Measurements from ENCODE around the gene MAP3K12.
A peak's percentile ranks its signal among the peaks of the same experiment; 100 is the strongest.
"Not testable (repeated sequence)": the region's sequence is repeated elsewhere in the genome, so short reads cannot be mapped to it uniquely, and the experiment has no call there.

Gene MAP3K12

DNA sequence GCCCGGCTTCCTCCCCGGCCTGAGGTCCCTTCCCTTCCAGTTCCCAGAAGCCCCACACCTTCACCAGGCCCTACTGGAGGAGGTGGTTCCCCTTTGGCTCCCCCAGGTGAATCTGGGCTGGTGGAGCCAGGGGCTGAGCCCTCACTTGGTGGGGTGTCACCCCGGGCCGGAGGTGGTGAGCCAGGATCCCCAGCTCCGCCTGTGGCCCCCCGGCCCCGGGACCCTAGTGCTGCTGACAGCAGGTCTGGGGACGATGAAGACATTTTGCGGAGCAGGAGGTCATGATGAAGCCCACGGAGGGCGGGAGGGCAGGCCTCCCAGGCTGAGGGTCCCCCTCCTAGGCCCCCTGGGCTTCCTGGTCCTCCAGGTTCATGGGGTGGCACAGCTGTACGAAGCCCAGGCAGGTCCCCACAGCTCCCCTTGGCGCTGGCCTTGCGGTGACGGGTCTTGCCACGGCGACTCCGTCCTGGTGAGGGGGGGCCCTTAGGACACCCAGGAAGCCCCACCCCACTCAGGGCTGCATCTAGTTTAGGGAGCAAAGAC is 16.6 kb downstream of the MAP3K12 start:
- Histone ChIP-seq H3K4me3 (replicated peaks; ENCODE audit: insufficient read depth, low read length) (no peak overlapping the region), H3K27ac (replicated peaks) (no peak overlapping the region), H3K27me3 (ENCODE audit: insufficient read depth, poor library complexity, severe bottlenecking) (no peaks in the 10 kb centered on the region)
- no peak for DNase-seq (ENCODE audit: low read depth in 1 of 2, low spot score in 1 of 2)
- TF ChIP-seq SPI1 (IDR thresholded peaks at IDR 0.05; ENCODE audit: borderline replicate concordance, low read depth), result no peak
- TF ChIP-seq POLR2AphosphoS5 (IDR thresholded peaks at IDR 0.05; ENCODE audit: low read depth), result peak; percentile 49; the same call in 1 of the 2 replicates

DNA sequence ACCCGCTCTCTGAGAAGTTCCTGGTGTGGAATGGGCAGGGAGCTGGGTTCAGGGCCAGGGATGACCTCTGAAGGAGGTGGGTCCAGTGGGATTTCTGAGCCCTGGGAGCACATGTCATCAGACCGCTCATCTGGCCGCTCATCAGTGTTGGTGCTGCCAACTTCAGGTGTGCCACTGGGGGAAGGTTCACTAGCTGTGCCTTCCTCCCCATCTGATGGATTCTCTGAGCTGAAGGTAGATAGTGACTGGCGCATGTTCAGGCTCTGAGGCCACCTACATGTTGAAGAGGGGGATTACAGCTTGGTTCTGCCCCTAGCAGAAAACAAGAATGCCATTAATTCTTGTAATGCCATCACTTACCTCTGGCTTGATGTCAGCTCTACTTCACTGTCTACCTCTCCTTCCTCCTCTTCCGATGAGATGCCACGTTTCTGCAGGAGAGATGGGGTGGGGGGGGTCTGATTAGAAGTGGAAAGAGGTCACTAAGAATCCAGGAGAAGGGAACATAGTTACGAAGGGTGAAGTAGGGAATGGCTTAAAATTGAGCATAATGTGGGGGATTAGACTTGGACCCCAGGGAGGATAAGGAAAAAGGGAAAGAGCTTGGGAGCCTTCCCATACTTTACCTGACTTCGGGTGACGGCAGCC is 17.2 kb downstream of the MAP3K12 start:
- no peak overlapping the region for H3K4me3 ChIP-seq (replicated peaks; ENCODE audit: insufficient read depth, low read length)
- H3K27me3 ChIP-seq (ENCODE audit: insufficient read depth, poor library complexity, severe bottlenecking), result no peaks in the 10 kb centered on the region
- TF ChIP-seq POLR2AphosphoS5 (IDR thresholded peaks at IDR 0.05; ENCODE audit: low read depth) (peak; percentile 38), SPI1 (IDR thresholded peaks at IDR 0.05; ENCODE audit: borderline replicate concordance, low read depth) (no peak), GABPA (IDR thresholded peaks at IDR 0.05; ENCODE audit: low read depth) (no peak), REST (IDR thresholded peaks at IDR 0.05; ENCODE audit: insufficient replicate concordance, low read depth) (no peak)
- TF ChIP-seq, protein P1, sequence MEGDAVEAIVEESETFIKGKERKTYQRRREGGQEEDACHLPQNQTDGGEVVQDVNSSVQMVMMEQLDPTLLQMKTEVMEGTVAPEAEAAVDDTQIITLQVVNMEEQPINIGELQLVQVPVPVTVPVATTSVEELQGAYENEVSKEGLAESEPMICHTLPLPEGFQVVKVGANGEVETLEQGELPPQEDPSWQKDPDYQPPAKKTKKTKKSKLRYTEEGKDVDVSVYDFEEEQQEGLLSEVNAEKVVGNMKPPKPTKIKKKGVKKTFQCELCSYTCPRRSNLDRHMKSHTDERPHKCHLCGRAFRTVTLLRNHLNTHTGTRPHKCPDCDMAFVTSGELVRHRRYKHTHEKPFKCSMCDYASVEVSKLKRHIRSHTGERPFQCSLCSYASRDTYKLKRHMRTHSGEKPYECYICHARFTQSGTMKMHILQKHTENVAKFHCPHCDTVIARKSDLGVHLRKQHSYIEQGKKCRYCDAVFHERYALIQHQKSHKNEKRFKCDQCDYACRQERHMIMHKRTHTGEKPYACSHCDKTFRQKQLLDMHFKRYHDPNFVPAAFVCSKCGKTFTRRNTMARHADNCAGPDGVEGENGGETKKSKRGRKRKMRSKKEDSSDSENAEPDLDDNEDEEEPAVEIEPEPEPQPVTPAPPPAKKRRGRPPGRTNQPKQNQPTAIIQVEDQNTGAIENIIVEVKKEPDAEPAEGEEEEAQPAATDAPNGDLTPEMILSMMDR (IDR thresholded peaks at IDR 0.05; ENCODE audit: insufficient read depth, low read length), result no peak
- no peak overlapping the region for H3K27ac ChIP-seq (replicated peaks)
- DNase-seq (ENCODE audit: low read depth in 1 of 2, low spot score in 1 of 2), result no peak

- H3K27me3 ChIP-seq (ENCODE audit: insufficient read depth, poor library complexity, severe bottlenecking); H3K27ac ChIP-seq (replicated peaks); DNase-seq (ENCODE audit: low read depth in 1 of 2, low spot score in 1 of 2); H3K4me3 ChIP-seq (replicated peaks; ENCODE audit: insufficient read depth, low read length): not testable (repeated sequence)
Observed at GRCh38 chr12:53481458-53481857, 17.8 kb downstream of the MAP3K12 start.

- TF ChIP-seq REST (IDR thresholded peaks at IDR 0.05; ENCODE audit: insufficient replicate concordance, low read depth) (no peak), SPI1 (IDR thresholded peaks at IDR 0.05; ENCODE audit: borderline replicate concordance, low read depth) (no peak), POLR2AphosphoS5 (IDR thresholded peaks at IDR 0.05; ENCODE audit: low read depth) (no peak), GABPA (IDR thresholded peaks at IDR 0.05; ENCODE audit: low read depth) (no peak)
- TF ChIP-seq, protein P1 (IDR thresholded peaks at IDR 0.05; ENCODE audit: insufficient read depth, low read length), result no peak
- no peak overlapping the region for H3K4me3 ChIP-seq (replicated peaks; ENCODE audit: insufficient read depth, low read length)
- no peak overlapping the region for H3K27ac ChIP-seq (replicated peaks)
- no peaks in the 10 kb centered on the region for H3K27me3 ChIP-seq (ENCODE audit: insufficient read depth, poor library complexity, severe bottlenecking)
- DNase-seq (ENCODE audit: low read depth in 1 of 2, low spot score in 1 of 2), result no peak
Observed at GRCh38 chr12:53480491-53481442, 18.5 kb downstream of the MAP3K12 start.
